H1 (cell line): ENCODE measurements around the gene ILK. TPM values are rescaled to one million over a fixed set of nuclear protein-coding genes. Genes with fewer than 3 reads are reported as not detected.

ENCODE experiments used
- CTCF ChIA-PET: fragments of 300-600 bp; sonication (Branson Sonifier 250); formaldehyde crosslinking; loops from one replicate; lab custom pipeline; 2021; ENCODE audit not compliant: partially characterized antibody; lab: Charles Lee
- POLR2A ChIA-PET: fragments of 300-600 bp; sonication (Branson Sonifier 250); formaldehyde crosslinking; loops from one replicate; lab custom pipeline; 2021; ENCODE audit warnings: inconsistent platforms; ENCODE audit not compliant: partially characterized antibody; lab: Charles Lee
- DNase-seq, 2 experiments: peaks; one replicate each; pipeline versions ENCODE4 v3.0.0 to v3.0.0-alpha.2; 2010 to 2022; ENCODE audit warnings: low spot score in 2 of 2, low read depth in 1 of 2, mixed read lengths in 1 of 2
- FAIRE-seq: peaks from 2 replicates; lab custom pipeline; 2011; peaks lifted over from hg19 to GRCh38; lab: Jason Lieb, UNC
- H2AFZ ChIP-seq: 2 replicates; pipeline ENCODE4 v1.8.1; 2012; ENCODE audit warnings: low read length, inconsistent platforms
- H2AK5ac ChIP-seq: 2 replicates; pipeline ENCODE4 v1.6.1; 2013; ENCODE audit warnings: low read depth, low read length
- H2BK120ac ChIP-seq: replicated peaks from 2 replicates; pipeline ENCODE3; 2013; ENCODE audit warnings: low read depth, low read length, inconsistent platforms
- H2BK12ac ChIP-seq: 2 replicates; pipeline ENCODE4 v1.6.1; 2013; ENCODE audit warnings: low read depth, low read length
- H2BK15ac ChIP-seq: 2 replicates; pipeline ENCODE4 v1.6.1; 2013; ENCODE audit warnings: low read length
- H2BK20ac ChIP-seq: 2 replicates; pipeline ENCODE4 v1.6.1; 2013; ENCODE audit warnings: low read length
- H2BK5ac ChIP-seq: 2 replicates; pipeline ENCODE4 v1.6.1; 2013; ENCODE audit warnings: low read depth, low read length
- H3K14ac ChIP-seq: 2 replicates; pipeline ENCODE4 v1.6.1; 2013; ENCODE audit warnings: inconsistent platforms; ENCODE audit not compliant: insufficient read length
- H3K18ac ChIP-seq: 2 replicates; pipeline ENCODE4 v1.6.1; 2013; ENCODE audit warnings: low read length; ENCODE audit errors: extremely low read depth
- H3K23ac ChIP-seq: 2 replicates; pipeline ENCODE4 v1.6.1; 2013; ENCODE audit warnings: inconsistent platforms; ENCODE audit not compliant: insufficient read length
- H3K23me2 ChIP-seq: 2 replicates; pipeline ENCODE4 v1.6.1; 2013; ENCODE audit warnings: low read depth, low read length
- H3K27ac ChIP-seq: 2 replicates; pipeline ENCODE4 v1.6.1; 2011; ENCODE audit warnings: low read depth, low read length, inconsistent platforms
- H3K27me3 ChIP-seq, 4 experiments: replicated peaks in 1 of 4; 1 replicate in 1 of 4; 2 replicates in 3 of 4; pipeline versions ENCODE4 v1.6.1 to v1.8.1; 2011 to 2013; ENCODE audit warnings: low read length in 3 of 4, mild to moderate bottlenecking in 3 of 4, inconsistent platforms in 2 of 4, mixed read lengths in 2 of 4, moderate library complexity in 1 of 4; ENCODE audit not compliant: control insufficient read depth in 3 of 4, insufficient read depth in 3 of 4; ENCODE audit errors: extremely low read depth in 1 of 4
- H3K36me3 ChIP-seq, 4 experiments: 2 replicates each; pipeline versions ENCODE4 v1.6.1 to v1.8.1; 2011 to 2013; ENCODE audit warnings: mild to moderate bottlenecking in 4 of 4, low read length in 3 of 4, moderate library complexity in 2 of 4, control low read depth in 1 of 4, inconsistent platforms in 1 of 4; ENCODE audit not compliant: insufficient read depth in 4 of 4, control insufficient read depth in 2 of 4
- H3K4ac ChIP-seq: replicated peaks from 2 replicates; pipeline ENCODE3; 2013; ENCODE audit warnings: low read length, low read depth, mixed read lengths, inconsistent platforms; ENCODE audit not compliant: insufficient read length
- H3K4me1 ChIP-seq, 4 experiments: replicated peaks in 1 of 4; 1 replicate in 1 of 4; 2 replicates in 3 of 4; pipeline versions ENCODE4 v1.6.1 to v1.8.1; 2011 to 2013; ENCODE audit warnings: low read length in 3 of 4, inconsistent platforms in 2 of 4, mixed read lengths in 1 of 4; ENCODE audit not compliant: insufficient read depth in 4 of 4, control insufficient read depth in 3 of 4
- H3K4me2 ChIP-seq, 2 experiments: 2 replicates each; pipeline versions ENCODE4 v1.6.1 to v1.8.1; 2011 to 2013; ENCODE audit warnings: low read depth in 2 of 2, low read length in 2 of 2, control low read depth in 1 of 2, inconsistent platforms in 1 of 2, mild to moderate bottlenecking in 1 of 2; ENCODE audit not compliant: insufficient read depth in 1 of 2
- H3K4me3 ChIP-seq, 4 experiments: fragments of 200-600, 300-600 bp in 1 of 4; sonication (generic), shearing (Covaris generic), sonication (Bioruptor Twin) in 1 of 4; 2 replicates each; pipeline versions ENCODE4 v1.5.1 to v1.8.1; 2011 to 2016; ENCODE audit warnings: low read length in 4 of 4, low read depth in 3 of 4, control low read depth in 2 of 4, inconsistent platforms in 2 of 4, mild to moderate bottlenecking in 2 of 4, mixed read lengths in 1 of 4, moderate library complexity in 1 of 4; ENCODE audit not compliant: insufficient read depth in 2 of 4; ENCODE audit errors: extremely low read depth in 1 of 4
- H3K56ac ChIP-seq: replicated peaks from 2 replicates; pipeline ENCODE3; 2013; ENCODE audit warnings: low read depth, mild to moderate bottlenecking, mixed read lengths, low read length, inconsistent platforms; ENCODE audit not compliant: insufficient read length
- H3K79me1 ChIP-seq: 2 replicates; pipeline ENCODE4 v1.6.1; 2013; ENCODE audit warnings: low read depth, low read length, control low read depth
- H3K79me2 ChIP-seq, 2 experiments: 2 replicates each; pipeline versions ENCODE4 v1.6.1 to v1.8.1; 2012 to 2013; ENCODE audit warnings: low read length in 2 of 2, mild to moderate bottlenecking in 2 of 2, inconsistent platforms in 1 of 2; ENCODE audit not compliant: insufficient read depth in 2 of 2, control insufficient read depth in 1 of 2
- H3K9ac ChIP-seq, 4 experiments: replicated peaks in 1 of 4; 1 replicate in 1 of 4; 2 replicates in 3 of 4; pipeline versions ENCODE4 v1.6.1 to v1.8.1; 2011 to 2013; ENCODE audit warnings: low read depth in 3 of 4, low read length in 3 of 4, control low read depth in 2 of 4, mild to moderate bottlenecking in 2 of 4, moderate library complexity in 2 of 4, inconsistent platforms in 1 of 4; ENCODE audit errors: extremely low read depth in 1 of 4
- H3K9me3 ChIP-seq, 2 experiments: 2 replicates each; pipeline versions ENCODE4 v1.6.1 to v1.8.1; 2012 to 2013; ENCODE audit warnings: mild to moderate bottlenecking in 2 of 2, moderate library complexity in 2 of 2, control low read depth in 1 of 2, inconsistent platforms in 1 of 2, low read depth in 1 of 2, low read length in 1 of 2, mixed read lengths in 1 of 2; ENCODE audit not compliant: insufficient read depth in 2 of 2
- H4K20me1 ChIP-seq, 2 experiments: replicated peaks in 1 of 2; 2 replicates each; pipeline versions ENCODE3 to v1.8.1; 2011 to 2013; ENCODE audit warnings: inconsistent platforms in 2 of 2, low read length in 2 of 2, mild to moderate bottlenecking in 1 of 2; ENCODE audit not compliant: insufficient read depth in 2 of 2, control insufficient read depth in 1 of 2
- H4K5ac ChIP-seq: 2 replicates; pipeline ENCODE4 v1.6.1; 2013; ENCODE audit warnings: low read length, low read depth, mixed read lengths, inconsistent platforms; ENCODE audit not compliant: insufficient read length
- H4K8ac ChIP-seq: 2 replicates; pipeline ENCODE4 v1.8.0; 2013; ENCODE audit warnings: mild to moderate bottlenecking, moderate library complexity, low read length, inconsistent platforms; ENCODE audit not compliant: insufficient read depth; ENCODE audit errors: extremely low read depth
- H4K91ac ChIP-seq: replicated peaks from 2 replicates; pipeline ENCODE3; 2013; ENCODE audit warnings: low read length, mixed read lengths, inconsistent platforms; ENCODE audit not compliant: insufficient read length
- EZH2 ChIP-seq: fragments of 200-600 bp; sonication (generic); IDR thresholded peaks from 2 replicates; pipeline ENCODE4 v1.7.1; 2012; ENCODE audit warnings: low read depth, mild to moderate bottlenecking, moderate library complexity, low read length, inconsistent platforms; ENCODE audit not compliant: severe bottlenecking
- HDAC2 ChIP-seq, 2 experiments: fragments of 300-600 bp in 1 of 2; sonication (generic) in 1 of 2; IDR thresholded peaks; 2 replicates each; pipeline ENCODE4 v1.6.1; 2011 to 2012; ENCODE audit warnings: low read depth in 2 of 2, low read length in 2 of 2, mild to moderate bottlenecking in 2 of 2, moderate library complexity in 2 of 2, borderline replicate concordance in 1 of 2, inconsistent platforms in 1 of 2
- KDM1A ChIP-seq: fragments of 200-600, 300-600 bp; sonication (generic); IDR thresholded peaks from 2 replicates; pipeline ENCODE4 v1.7.1; 2016; ENCODE audit warnings: mild to moderate bottlenecking, low read length, borderline replicate concordance
- RNF2 ChIP-seq: fragments of 200-900, 300-1000 bp; sonication (generic); IDR thresholded peaks from 2 replicates; pipeline ENCODE4 v1.7.1; 2016; ENCODE audit warnings: borderline replicate concordance, low read depth, mild to moderate bottlenecking, antibody characterized with exemption, low read length; ENCODE audit not compliant: poor library complexity, severe bottlenecking; ENCODE audit errors: missing control alignments
- SAP30 ChIP-seq: fragments of 300-600 bp; sonication (generic); IDR thresholded peaks from 2 replicates; pipeline ENCODE4 v1.7.1; 2012; ENCODE audit warnings: low read length, moderate library complexity, mild to moderate bottlenecking, inconsistent platforms; ENCODE audit not compliant: insufficient read depth, insufficient replicate concordance
- TEAD4 ChIP-seq: IDR thresholded peaks from 2 replicates; pipeline ENCODE4 v1.6.1; 2012; ENCODE audit warnings: low read depth, low read length, inconsistent platforms, mixed read lengths
- YY1 ChIP-seq: IDR thresholded peaks from 2 replicates; pipeline ENCODE4 v1.6.1; 2011; ENCODE audit warnings: low read depth, mild to moderate bottlenecking, low read length
- WGBS, 2 experiments: shearing (Covaris generic) in 1 of 2; methylation state at CpG; one replicate each; pipeline versions ENCODE4 v1.1.6 to v1.1.7; 2013 to 2015; ENCODE audit warnings: low lambda C conversion rate in 2 of 2, mixed read lengths in 2 of 2, inconsistent platforms in 1 of 2, low coverage in 1 of 2, missing lambda C conversion rate in 1 of 2; ENCODE audit not compliant: insufficient replicate concordance in 2 of 2, insufficient coverage in 1 of 2, insufficient read length in 1 of 2; ENCODE audit errors: extremely low coverage in 1 of 2, missing lambda C conversion rate in 1 of 2; 5-methylcytosine and 5-hydroxymethylcytosine counted together
- polyA plus RNA-seq, 7 experiments: library from polyadenylated mRNA; depleted of rRNA in 3 of 7; stranded (reverse) in 5 of 7; unstranded in 2 of 7; fragments of >200 nt in 5 of 7; fragments of 200-250 nt in 2 of 7; gene quantifications; 1 replicate in 5 of 7; 2 replicates in 1 of 7; 4 replicates in 1 of 7; pipeline versions ENCODE4 v1.2.1 to v1.2.3, GENCODE V29; 2011 to 2013; ENCODE audit warnings: missing spikeins in 2 of 7, mixed read lengths in 2 of 7
- total RNA-seq: library from RNA; stranded (reverse); fragmentation: NEBNext Ultra II Directional; extraction: Animal tissue kit (Norgen Biotek cat#: 25700); gene quantifications from 2 replicates; pipeline ENCODE4 v1.2.1, GENCODE V29; 2021
- TF ChIP-seq, protein P1 (sequence below): IDR thresholded peaks from 2 replicates; pipeline ENCODE4 v1.6.1; 2012; ENCODE audit warnings: inconsistent platforms
- TF ChIP-seq, protein P2 (sequence below): IDR thresholded peaks from 2 replicates; pipeline ENCODE4 v1.6.1; 2012; ENCODE audit warnings: inconsistent platforms

The ILK gene
- total and polyA plus RNA-seq, 2 of the 8 experiments (the other 6 are each of a cell fraction or from before 2014, with no cell fraction given): 91.4 to 132 TPM

DNA sequence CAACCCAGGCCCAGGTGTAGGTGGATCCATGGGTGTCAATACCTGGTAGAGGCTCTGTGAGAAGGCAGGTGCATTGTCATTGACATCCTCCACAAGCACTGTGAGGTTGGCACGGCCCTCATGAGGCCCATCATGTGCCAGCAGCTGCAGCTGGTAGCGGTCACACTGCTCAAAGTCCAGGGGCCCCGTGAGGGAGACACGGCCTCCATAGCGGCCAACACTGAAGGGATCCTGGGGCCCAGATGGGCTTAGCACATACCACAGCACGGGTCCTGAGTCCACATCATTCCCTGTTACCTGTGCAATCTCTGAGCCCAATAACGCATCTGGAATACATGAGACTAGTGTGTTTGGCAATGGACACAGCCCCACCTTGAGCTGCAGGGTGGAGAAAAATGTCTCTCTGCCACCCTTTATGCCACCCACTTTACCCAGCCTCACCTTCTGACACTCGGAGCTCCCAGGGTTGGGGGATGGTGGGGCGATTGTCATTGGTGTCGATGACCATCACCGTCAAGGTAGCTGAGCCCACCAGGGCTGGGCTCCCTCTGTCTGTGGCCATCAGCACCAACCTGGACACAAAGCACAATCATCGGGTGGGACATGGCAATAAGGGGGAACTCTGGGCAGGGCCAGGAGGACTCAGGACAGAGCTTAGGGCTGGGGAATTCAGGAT, 21.7 kb downstream of the ILK start:
- H2AFZ ChIP-seq: no peak overlapping the region
- no peak overlapping the region for H3K4me3 ChIP-seq
- 94% methylated on average over 12 of the region's 12 CpGs; no CpG with 5 or more reads in 1 of the 2 experiments for WGBS, 2 experiments
- H3K27me3 ChIP-seq: peaks cover 8 to 21% (median 17%) of the 10 kb centered on the region in 4 experiments
- no peak overlapping the region for H4K5ac ChIP-seq
- no peak overlapping the region for H3K56ac ChIP-seq
- no peak overlapping the region for H3K14ac ChIP-seq
- no peaks in the 10 kb centered on the region for H3K79me2 ChIP-seq
- no peak overlapping the region for H4K91ac ChIP-seq
- no peak overlapping the region for H2BK15ac ChIP-seq
- H2BK5ac ChIP-seq: no peak overlapping the region
- no peaks in the 10 kb centered on the region for H3K9me3 ChIP-seq
- no peak overlapping the region for H3K18ac ChIP-seq
- no peak for FAIRE-seq
- peak overlapping the region; percentile 31; the same call in 1 of the 2 replicates for H4K8ac ChIP-seq
- H3K27ac ChIP-seq: no peak overlapping the region
- H3K23ac ChIP-seq: no peak overlapping the region
- ChIA-PET POLR2A (interaction anchor here (1.0 to 1.5 kb wide), 2 partner anchors 14 to 61 kb away, joined by 3 to 8 read pairs; partner anchors contain the start of gene TAF10), CTCF (interaction anchor here (0.7 to 1.3 kb wide), 3 partner anchors 12 to 81 kb away, joined by 3 read pairs; no protein-coding TSS in a partner anchor)
- no peak for DNase-seq
- H3K79me1 ChIP-seq: no peaks in the 10 kb centered on the region; the same call in none of the 2 replicates
- H2BK20ac ChIP-seq: no peak overlapping the region
- H3K9ac ChIP-seq: no peak overlapping the region
- peaks cover 0 to 4% (median 2%) of the 10 kb centered on the region in 4 experiments; a peak in 2 of 7 replicates for H3K4me1 ChIP-seq
- H3K23me2 ChIP-seq: peaks cover 7% of the 10 kb centered on the region; the same call in 1 of the 2 replicates
- H4K20me1 ChIP-seq: peaks cover 4% of the 10 kb centered on the region in 2 experiments
- H2BK120ac ChIP-seq: no peak overlapping the region
- H2BK12ac ChIP-seq: no peak overlapping the region
- H3K4ac ChIP-seq: no peak overlapping the region
- peaks cover 0 to 3% (median 1%) of the 10 kb centered on the region in 4 experiments; a peak in 3 of 8 replicates for H3K36me3 ChIP-seq
- H2AK5ac ChIP-seq: no peak overlapping the region
- H3K4me2 ChIP-seq: no peak overlapping the region
- no peak for TF ChIP-seq KDM1A
- TF ChIP-seq YY1: no peak
- no peak for TF ChIP-seq TEAD4
- no peak for TF ChIP-seq SAP30
- TF ChIP-seq EZH2: no peak
- TF ChIP-seq, protein P1, sequence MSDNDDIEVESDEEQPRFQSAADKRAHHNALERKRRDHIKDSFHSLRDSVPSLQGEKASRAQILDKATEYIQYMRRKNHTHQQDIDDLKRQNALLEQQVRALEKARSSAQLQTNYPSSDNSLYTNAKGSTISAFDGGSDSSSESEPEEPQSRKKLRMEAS: no peak
- TF ChIP-seq RNF2: no peak
- TF ChIP-seq, protein P2, sequence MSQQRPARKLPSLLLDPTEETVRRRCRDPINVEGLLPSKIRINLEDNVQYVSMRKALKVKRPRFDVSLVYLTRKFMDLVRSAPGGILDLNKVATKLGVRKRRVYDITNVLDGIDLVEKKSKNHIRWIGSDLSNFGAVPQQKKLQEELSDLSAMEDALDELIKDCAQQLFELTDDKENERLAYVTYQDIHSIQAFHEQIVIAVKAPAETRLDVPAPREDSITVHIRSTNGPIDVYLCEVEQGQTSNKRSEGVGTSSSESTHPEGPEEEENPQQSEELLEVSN: no peak
- no peak for TF ChIP-seq HDAC2 (IDR thresholded peaks at IDR 0.05; ENCODE audit: borderline replicate concordance in 1 of 2, low read depth in 2 of 2, low read length in 2 of 2)
